Lung (tissue), 12 donors: ENCODE data around the gene ELP4. TPM values are rescaled to one million over a fixed set of nuclear protein-coding genes. Genes with fewer than 3 reads are reported as not detected.

Source experiments
- ATAC-seq: fragments of 200-7000 bp; cut with Tn5 transposase; one replicate; pipeline ENCODE4 v1.9.1; 2020; ENCODE audit warnings: moderate number of reproducible peaks; ENCODE audit not compliant: insufficient read depth, low FRiP score
- DNase-seq, 3 donors: peaks; one replicate each; pipeline ENCODE4 v3.0.0-alpha.2; 2013 to 2017
- H3K27ac ChIP-seq, 2 donors: one replicate each; pipeline ENCODE4 v1.5.1; 2013; ENCODE audit warnings: mild to moderate bottlenecking in 2 of 2, moderate library complexity in 2 of 2, control low read depth in 1 of 2, inconsistent platforms in 1 of 2, low read depth in 1 of 2, low read length in 1 of 2
- H3K27me3 ChIP-seq, 3 donors: one replicate each; pipeline ENCODE4 v1.5.1; 2013; ENCODE audit warnings: low read length in 2 of 3; ENCODE audit not compliant: control insufficient read depth in 3 of 3, insufficient read depth in 3 of 3
- H3K36me3 ChIP-seq, 4 donors: one replicate each; pipeline ENCODE4 v1.5.1; 2013; ENCODE audit warnings: low read length in 4 of 4, mild to moderate bottlenecking in 1 of 4, moderate library complexity in 1 of 4; ENCODE audit not compliant: control insufficient read depth in 4 of 4, insufficient read depth in 4 of 4
- H3K4me1 ChIP-seq, 5 donors: one replicate each; pipeline ENCODE4 v1.5.1; 2013; ENCODE audit warnings: low read length in 5 of 5, mild to moderate bottlenecking in 2 of 5, moderate library complexity in 1 of 5; ENCODE audit not compliant: control insufficient read depth in 5 of 5, insufficient read depth in 5 of 5
- H3K4me3 ChIP-seq: one replicate; pipeline ENCODE4 v1.5.1; 2013; ENCODE audit warnings: mild to moderate bottlenecking, control low read depth, moderate library complexity
- H3K9ac ChIP-seq, 2 donors: one replicate each; pipeline ENCODE4 v1.5.1; 2013; ENCODE audit warnings: low read length in 2 of 2, control low read depth in 1 of 2; ENCODE audit not compliant: insufficient read depth in 1 of 2
- H3K9me3 ChIP-seq, 4 donors: one replicate each; pipeline ENCODE4 v1.5.1; 2013; ENCODE audit warnings: low read length in 3 of 4, mild to moderate bottlenecking in 1 of 4, moderate library complexity in 1 of 4; ENCODE audit not compliant: control insufficient read depth in 4 of 4, insufficient read depth in 3 of 4
- WGBS, 2 donors: extraction: QIAGEN DNeasy Blood & Tissue Kit; methylation state at CpG; one replicate each; pipeline ENCODE4 v1.1.7; 2013; 5-methylcytosine and 5-hydroxymethylcytosine counted together
- polyA plus RNA-seq, 2 donors: library from polyadenylated mRNA; stranded (reverse); fragments of 200-250 nt; gene quantifications; one replicate each; pipeline ENCODE4 v1.2.1, GENCODE V29; 2013
- total RNA-seq, 2 donors: library from RNA; depleted of rRNA in 1 of 2; stranded (reverse); fragments of >200 nt in 1 of 2; gene quantifications; one replicate each; pipeline ENCODE4 v1.2.1, GENCODE V29; 2014 to 2021
- TF ChIP-seq, protein P1 (sequence below): IDR thresholded peaks from 2 replicates; pipeline ENCODE4 v1.5.1; 2012; ENCODE audit warnings: mild to moderate bottlenecking; ENCODE audit errors: control extremely low read depth, extremely low read depth
- donor health status: control.
- donor health status: control.
- donor health status: Bipolar disorder and iron deficiency.
- donor health status: healthy.
- donor health status: DM: yes; HTN: yes; CAD: no.

Gene ELP4
- total and polyA plus RNA-seq, 4 donors = 7.7 to 47.8 (median 13.7) TPM

DNA sequence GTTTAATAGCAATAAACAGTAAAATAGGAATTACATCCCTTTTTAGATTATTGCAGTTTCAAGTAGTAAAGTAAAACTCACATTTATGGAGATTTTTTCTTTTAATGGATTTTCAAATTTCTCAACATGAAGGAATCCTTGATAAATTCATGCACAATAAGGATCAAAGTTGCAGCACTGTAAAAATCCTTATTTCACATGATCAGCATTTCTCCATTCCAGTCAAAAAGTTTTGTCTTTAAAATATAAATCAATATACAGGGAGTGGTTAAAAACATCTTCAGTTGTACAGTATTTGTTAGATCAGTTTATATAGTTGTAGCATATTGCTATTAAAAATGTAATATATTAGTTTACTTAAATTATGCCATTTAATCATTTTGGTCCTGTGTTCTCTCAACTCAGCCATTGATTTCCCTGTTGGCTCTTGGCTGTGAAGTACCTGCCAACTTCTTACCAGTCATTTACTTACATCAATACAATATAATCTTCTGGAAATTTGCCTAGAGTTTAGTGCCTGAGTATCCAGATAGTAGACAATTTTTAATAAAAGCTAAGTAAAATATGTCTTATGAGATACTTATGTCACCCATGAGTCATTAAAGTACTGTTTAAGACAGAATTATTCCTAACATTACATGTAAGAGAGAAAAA lies 12.1 kb downstream of the ELP4 start:
- no peak for DNase-seq
- H3K36me3 ChIP-seq = peaks cover 0 to 9% (median under 1%) of the 10 kb centered on the region in 4 donors
- no peak for ATAC-seq
- H3K27ac ChIP-seq = no peak overlapping the region
- TF ChIP-seq, protein P1, sequence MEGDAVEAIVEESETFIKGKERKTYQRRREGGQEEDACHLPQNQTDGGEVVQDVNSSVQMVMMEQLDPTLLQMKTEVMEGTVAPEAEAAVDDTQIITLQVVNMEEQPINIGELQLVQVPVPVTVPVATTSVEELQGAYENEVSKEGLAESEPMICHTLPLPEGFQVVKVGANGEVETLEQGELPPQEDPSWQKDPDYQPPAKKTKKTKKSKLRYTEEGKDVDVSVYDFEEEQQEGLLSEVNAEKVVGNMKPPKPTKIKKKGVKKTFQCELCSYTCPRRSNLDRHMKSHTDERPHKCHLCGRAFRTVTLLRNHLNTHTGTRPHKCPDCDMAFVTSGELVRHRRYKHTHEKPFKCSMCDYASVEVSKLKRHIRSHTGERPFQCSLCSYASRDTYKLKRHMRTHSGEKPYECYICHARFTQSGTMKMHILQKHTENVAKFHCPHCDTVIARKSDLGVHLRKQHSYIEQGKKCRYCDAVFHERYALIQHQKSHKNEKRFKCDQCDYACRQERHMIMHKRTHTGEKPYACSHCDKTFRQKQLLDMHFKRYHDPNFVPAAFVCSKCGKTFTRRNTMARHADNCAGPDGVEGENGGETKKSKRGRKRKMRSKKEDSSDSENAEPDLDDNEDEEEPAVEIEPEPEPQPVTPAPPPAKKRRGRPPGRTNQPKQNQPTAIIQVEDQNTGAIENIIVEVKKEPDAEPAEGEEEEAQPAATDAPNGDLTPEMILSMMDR = no peak
- H3K27me3 ChIP-seq = no peaks in the 10 kb centered on the region
- no peaks in the 10 kb centered on the region for H3K9me3 ChIP-seq
- no peak overlapping the region for H3K4me3 ChIP-seq
- no peaks in the 10 kb centered on the region for H3K4me1 ChIP-seq
- H3K9ac ChIP-seq = no peak overlapping the region

DNA sequence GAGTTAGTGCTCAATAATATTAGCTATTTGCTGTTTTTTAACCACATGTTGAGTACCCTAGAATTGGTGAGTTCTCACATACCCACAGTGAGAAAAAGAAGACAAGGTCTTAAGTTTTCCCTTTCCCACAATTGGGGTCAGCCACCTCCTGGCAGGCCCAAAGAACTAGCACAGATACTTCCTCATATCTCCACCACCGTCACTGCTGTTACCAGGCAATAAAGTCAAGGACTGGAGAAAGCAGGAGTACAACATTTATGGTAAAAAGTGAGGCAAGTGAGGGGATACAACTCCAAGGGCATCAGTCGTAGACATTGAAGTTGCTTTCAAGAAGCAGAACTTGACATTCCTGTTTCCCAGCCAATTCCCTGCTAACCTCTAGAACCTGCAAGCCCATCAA lies 19.6 kb downstream of the ELP4 start:
- DNase-seq (peak in 2 of 3 donors; percentile 10 to 19), ATAC-seq (no peak)
- TF ChIP-seq, protein P1 = no peak
- Histone ChIP-seq H3K9me3 (no peaks in the 10 kb centered on the region), H3K27me3 (no peaks in the 10 kb centered on the region), H3K27ac (no peak overlapping the region), H3K36me3 (peaks cover 0 to 7% (median 0%) of the 10 kb centered on the region in 4 donors), H3K9ac (no peak overlapping the region), H3K4me1 (peaks cover 0 to 3% (median 0%) of the 10 kb centered on the region in 5 donors), H3K4me3 (no peak overlapping the region)
- 61 to 63% methylated on average over 2 of the region's 2 CpGs for whole genome bisulfite sequencing, 2 donors

DNA sequence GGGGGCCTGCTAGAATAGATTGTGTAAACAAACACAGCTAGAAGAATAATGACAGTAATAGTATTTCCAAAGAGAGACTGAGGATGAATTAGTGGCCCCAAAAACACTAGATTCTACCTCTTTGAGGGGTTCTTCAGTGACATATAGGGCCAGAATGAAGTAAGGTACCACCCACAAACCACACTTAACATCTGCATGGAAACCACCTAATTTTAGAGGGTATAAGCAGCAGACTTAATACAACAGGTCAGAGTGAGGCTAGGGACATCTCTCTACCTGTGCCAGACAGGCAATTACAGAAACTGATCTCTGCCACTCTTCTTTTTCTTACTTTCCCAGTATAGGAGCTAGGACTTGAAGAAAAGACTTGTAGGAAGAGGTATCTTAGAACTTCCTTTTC lies 20.1 kb downstream of the ELP4 start:
- Histone ChIP-seq H3K4me3 (no peak overlapping the region), H3K9ac (no peak overlapping the region), H3K4me1 (peaks cover 0 to 3% (median 0%) of the 10 kb centered on the region in 5 donors), H3K36me3 (peaks cover 0 to 2% (median 0%) of the 10 kb centered on the region in 4 donors), H3K27ac (no peak overlapping the region), H3K9me3 (no peaks in the 10 kb centered on the region), H3K27me3 (no peaks in the 10 kb centered on the region)
- TF ChIP-seq, protein P1 = no peak
- ATAC-seq (no peak), DNase-seq (no peak)

DNA sequence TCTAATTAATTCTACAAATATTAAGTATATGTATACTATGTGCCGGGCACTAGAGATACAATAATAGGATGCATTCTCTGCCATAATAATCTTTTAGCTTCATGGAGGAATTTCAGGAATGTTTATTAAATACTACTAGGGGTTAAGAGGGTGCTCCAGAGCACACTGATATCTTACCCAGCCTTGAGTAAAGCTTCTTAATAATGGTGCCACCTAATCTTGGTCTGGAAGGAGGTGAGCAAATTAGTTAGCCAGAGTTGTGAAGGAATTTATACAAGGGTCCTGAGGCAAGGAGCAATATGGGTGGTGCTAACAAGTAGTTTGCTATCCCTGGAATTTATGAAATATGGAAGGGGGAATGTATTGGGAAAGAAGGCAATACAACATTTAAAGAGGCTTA lies 21.7 kb downstream of the ELP4 start:
- TF ChIP-seq, protein P1 = no peak
- DNase-seq (no peak), ATAC-seq (no peak)
- Histone ChIP-seq H3K9me3 (no peaks in the 10 kb centered on the region), H3K36me3 (no peaks in the 10 kb centered on the region), H3K27ac (no peak overlapping the region), H3K27me3 (no peaks in the 10 kb centered on the region), H3K4me3 (no peak overlapping the region), H3K9ac (no peak overlapping the region), H3K4me1 (peaks cover 0 to 3% (median 0%) of the 10 kb centered on the region in 5 donors)
- 79 to 93% methylated on average over 1 of the region's 1 CpG for WGBS, 2 donors
